GM21423 (cell line): ENCODE data around the gene GPHB5.

Source experiments
- ATAC-seq: cut with Tn5 transposase; IDR thresholded peaks from one replicate; pipeline ENCODE4 v1.9.1; 2021; ENCODE audit warnings: mild to moderate bottlenecking, moderate library complexity; ENCODE audit not compliant: unreplicated experiment

Gene GPHB5

GRCh38 chr14:63267171-63267570 is 51.6 kb downstream of the GPHB5 start:
- ATAC-seq = no peak

- ATAC-seq = no peak
Measured at GRCh38 chr14:63266106-63266505, 52.6 kb downstream of the GPHB5 start.
